ENCODE results near the gene CAMTA2. TPM values are rescaled to one million over a fixed set of nuclear protein-coding genes. Genes with fewer than 3 reads are reported as not detected.

The CAMTA2 gene
- total and polyA plus RNA-seq, 9 of the 15 experiments (the other 6 are each of a cell fraction or from before 2014, with no cell fraction given): 0.24 to 25.1 (median 6.3) TPM

DNA sequence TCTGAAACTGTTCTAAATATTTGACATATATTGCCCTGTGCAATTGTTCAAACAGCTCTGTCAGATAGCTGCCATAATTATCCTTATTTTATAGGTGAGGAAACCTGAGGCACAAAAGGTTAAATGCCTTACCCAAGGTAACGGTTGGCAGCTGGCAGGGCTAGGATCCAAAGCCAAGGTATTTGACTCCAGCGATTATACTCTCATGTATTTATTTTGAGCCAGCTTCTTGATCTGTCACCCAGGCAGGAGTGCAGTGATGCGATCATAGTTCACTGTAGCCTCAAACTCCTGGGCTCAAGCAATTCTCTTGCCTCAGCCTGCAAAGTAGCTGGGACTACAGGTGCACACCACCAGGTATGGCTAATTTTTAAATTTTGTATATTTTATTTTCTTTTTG is 29.4 kb downstream of the CAMTA2 start:
- H3K9ac ChIP-seq (ENCODE audit: insufficient read depth in 1 of 2, low read depth in 2 of 2, low read length in 2 of 2): no peak overlapping the region
- no peak overlapping the region for H3K27ac ChIP-seq (ENCODE audit: extremely low read depth, low read depth, low read length)
- DNase-seq (ENCODE audit: extremely low read depth in 1 of 4, low spot score in 3 of 4) (no peak), FAIRE-seq (no peak), ATAC-seq (no peak)
- H4K20me1 ChIP-seq (replicated peaks; ENCODE audit: control insufficient read depth, insufficient read depth, low read length): no peaks in the 10 kb centered on the region
- intact Hi-C loops (cut with micrococcal nuclease): no loop called here
- H3K4me1 ChIP-seq (replicated peaks in 1 of 2; ENCODE audit: control insufficient read depth in 2 of 2, insufficient read depth in 2 of 2, low read length in 2 of 2): peaks cover 7 to 21% of the 10 kb centered on the region in 2 experiments; a peak in 4 of 5 replicates
- 80% methylated on average over 3 of the region's 3 CpGs for WGBS (ENCODE audit: insufficient coverage, low coverage, missing lambda C conversion rate)
- H3K9me1 ChIP-seq (ENCODE audit: control insufficient read depth, insufficient read depth, low read length): no peaks in the 10 kb centered on the region
- H3K79me2 ChIP-seq (ENCODE audit: control insufficient read depth, insufficient read depth, low read length): no peaks in the 10 kb centered on the region
- no peak overlapping the region for H3K4me2 ChIP-seq (ENCODE audit: insufficient read depth, low read length)
- no peaks in the 10 kb centered on the region for H3K27me3 ChIP-seq (ENCODE audit: control insufficient read depth in 2 of 2, insufficient read depth in 2 of 2, low read length in 2 of 2)
- no peak overlapping the region for H2AFZ ChIP-seq (ENCODE audit: low read depth, low read length)
- no peaks in the 10 kb centered on the region; the same call in 2 of the 3 replicates for H3K36me3 ChIP-seq (ENCODE audit: control insufficient read depth, insufficient read depth, low read length)
- no peak overlapping the region for H3K4me3 ChIP-seq
- ChIA-PET POLR2A (interaction anchor here (0.6 kb wide), 1 partner anchor 24 kb away, joined by 3 read pairs; no protein-coding TSS in a partner anchor), CTCF (ENCODE audit: low intra/inter-chr PET ratio) (no interaction called here)
- BruUV-seq (replicated peaks): no TSS peak
- no peaks in the 10 kb centered on the region for H3K9me3 ChIP-seq (replicated peaks; ENCODE audit: control insufficient read depth, insufficient read depth, low read depth, low read length)
- in situ Hi-C loops (cut with MboI): no loop called here
- no peak for TF ChIP-seq ATF4 (CRISPR knock-in tag; IDR thresholded peaks at IDR 0.05)
- TF ChIP-seq POLR2H (tag; IDR thresholded peaks at IDR 0.05; ENCODE audit: low read depth): no peak
- TF ChIP-seq TAF9B (IDR thresholded peaks at IDR 0.05; ENCODE audit: partially characterized antibody): no peak
- no peak for TF ChIP-seq MEF2A (IDR thresholded peaks at IDR 0.05; ENCODE audit: control insufficient read depth, low read depth, low read length)
- no peak for TF ChIP-seq ZNF347 (CRISPR knock-in tag; IDR thresholded peaks at IDR 0.05; ENCODE audit: low read depth)
- no peak for TF ChIP-seq ZC3H4 (CRISPR knock-in tag; IDR thresholded peaks at IDR 0.05; ENCODE audit: borderline replicate concordance)
- no peak for TF ChIP-seq IFI16 (CRISPR knock-in tag; IDR thresholded peaks at IDR 0.05)
- TF ChIP-seq, protein P1, sequence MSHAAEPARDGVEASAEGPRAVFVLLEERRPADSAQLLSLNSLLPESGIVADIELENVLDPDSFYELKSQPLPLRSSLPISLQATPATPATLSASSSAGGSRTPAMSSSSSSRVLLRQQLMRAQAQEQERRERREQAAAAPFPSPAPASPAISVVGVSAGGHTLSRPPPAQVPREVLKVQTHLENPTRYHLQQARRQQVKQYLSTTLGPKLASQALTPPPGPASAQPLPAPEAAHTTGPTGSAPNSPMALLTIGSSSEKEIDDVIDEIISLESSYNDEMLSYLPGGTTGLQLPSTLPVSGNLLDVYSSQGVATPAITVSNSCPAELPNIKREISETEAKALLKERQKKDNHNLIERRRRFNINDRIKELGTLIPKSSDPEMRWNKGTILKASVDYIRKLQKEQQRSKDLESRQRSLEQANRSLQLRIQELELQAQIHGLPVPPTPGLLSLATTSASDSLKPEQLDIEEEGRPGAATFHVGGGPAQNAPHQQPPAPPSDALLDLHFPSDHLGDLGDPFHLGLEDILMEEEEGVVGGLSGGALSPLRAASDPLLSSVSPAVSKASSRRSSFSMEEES (CRISPR knock-in tag; IDR thresholded peaks at IDR 0.05): no peak
- TF ChIP-seq MYBL2 (IDR thresholded peaks at IDR 0.05; ENCODE audit: low read depth): no peak
- no peak for TF ChIP-seq MYBL2 (CRISPR knock-in tag; IDR thresholded peaks at IDR 0.05; ENCODE audit: borderline replicate concordance)
- TF ChIP-seq, protein P2, sequence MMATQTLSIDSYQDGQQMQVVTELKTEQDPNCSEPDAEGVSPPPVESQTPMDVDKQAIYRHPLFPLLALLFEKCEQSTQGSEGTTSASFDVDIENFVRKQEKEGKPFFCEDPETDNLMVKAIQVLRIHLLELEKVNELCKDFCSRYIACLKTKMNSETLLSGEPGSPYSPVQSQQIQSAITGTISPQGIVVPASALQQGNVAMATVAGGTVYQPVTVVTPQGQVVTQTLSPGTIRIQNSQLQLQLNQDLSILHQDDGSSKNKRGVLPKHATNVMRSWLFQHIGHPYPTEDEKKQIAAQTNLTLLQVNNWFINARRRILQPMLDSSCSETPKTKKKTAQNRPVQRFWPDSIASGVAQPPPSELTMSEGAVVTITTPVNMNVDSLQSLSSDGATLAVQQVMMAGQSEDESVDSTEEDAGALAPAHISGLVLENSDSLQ (IDR thresholded peaks at IDR 0.05): no peak
- no peak for TF ChIP-seq ZKSCAN3 (CRISPR knock-in tag; IDR thresholded peaks at IDR 0.05)
- TF ChIP-seq ZNF280A (IDR thresholded peaks at IDR 0.05; ENCODE audit: low read depth, partially characterized antibody): no peak
